ENCODE results near the gene ITPA.

GRCh38 chr20:3229158-3229557 is 19.9 kb downstream of the ITPA start:
- TF ChIP-seq CTCF (IDR thresholded peaks at IDR 0.05) (no peak), EP300 (IDR thresholded peaks at IDR 0.05) (no peak), POLR2A (IDR thresholded peaks at IDR 0.05) (no peak)

All from ovary (tissue), 3 donors.